ENCODE data around the gene PPP1R16B.

DNA sequence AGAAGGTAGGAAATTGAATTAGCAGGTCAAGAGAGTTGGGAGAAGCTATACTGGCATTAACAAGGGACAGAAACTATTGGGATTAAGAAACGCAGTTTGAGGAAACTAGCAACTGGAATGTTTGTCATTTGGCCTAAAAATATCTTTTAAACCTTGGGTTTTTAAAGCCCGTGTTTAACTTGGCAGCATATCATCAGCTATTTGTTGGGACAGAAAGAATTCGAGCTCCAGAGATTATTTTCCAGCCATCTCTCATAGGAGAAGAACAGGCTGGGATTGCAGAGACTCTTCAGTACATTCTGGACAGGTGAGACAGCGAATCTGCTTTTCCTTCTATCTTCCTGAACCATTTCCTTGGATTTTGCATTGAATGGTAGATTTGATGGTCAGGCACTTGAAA is 39.4 kb upstream of the PPP1R16B start:
- TF ChIP-seq, protein P1, sequence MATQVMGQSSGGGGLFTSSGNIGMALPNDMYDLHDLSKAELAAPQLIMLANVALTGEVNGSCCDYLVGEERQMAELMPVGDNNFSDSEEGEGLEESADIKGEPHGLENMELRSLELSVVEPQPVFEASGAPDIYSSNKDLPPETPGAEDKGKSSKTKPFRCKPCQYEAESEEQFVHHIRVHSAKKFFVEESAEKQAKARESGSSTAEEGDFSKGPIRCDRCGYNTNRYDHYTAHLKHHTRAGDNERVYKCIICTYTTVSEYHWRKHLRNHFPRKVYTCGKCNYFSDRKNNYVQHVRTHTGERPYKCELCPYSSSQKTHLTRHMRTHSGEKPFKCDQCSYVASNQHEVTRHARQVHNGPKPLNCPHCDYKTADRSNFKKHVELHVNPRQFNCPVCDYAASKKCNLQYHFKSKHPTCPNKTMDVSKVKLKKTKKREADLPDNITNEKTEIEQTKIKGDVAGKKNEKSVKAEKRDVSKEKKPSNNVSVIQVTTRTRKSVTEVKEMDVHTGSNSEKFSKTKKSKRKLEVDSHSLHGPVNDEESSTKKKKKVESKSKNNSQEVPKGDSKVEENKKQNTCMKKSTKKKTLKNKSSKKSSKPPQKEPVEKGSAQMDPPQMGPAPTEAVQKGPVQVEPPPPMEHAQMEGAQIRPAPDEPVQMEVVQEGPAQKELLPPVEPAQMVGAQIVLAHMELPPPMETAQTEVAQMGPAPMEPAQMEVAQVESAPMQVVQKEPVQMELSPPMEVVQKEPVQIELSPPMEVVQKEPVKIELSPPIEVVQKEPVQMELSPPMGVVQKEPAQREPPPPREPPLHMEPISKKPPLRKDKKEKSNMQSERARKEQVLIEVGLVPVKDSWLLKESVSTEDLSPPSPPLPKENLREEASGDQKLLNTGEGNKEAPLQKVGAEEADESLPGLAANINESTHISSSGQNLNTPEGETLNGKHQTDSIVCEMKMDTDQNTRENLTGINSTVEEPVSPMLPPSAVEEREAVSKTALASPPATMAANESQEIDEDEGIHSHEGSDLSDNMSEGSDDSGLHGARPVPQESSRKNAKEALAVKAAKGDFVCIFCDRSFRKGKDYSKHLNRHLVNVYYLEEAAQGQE (IDR thresholded peaks at IDR 0.05; ENCODE audit: insufficient read depth in 1 of 2, low read depth in 2 of 2, low read length in 2 of 2): no peak
- no peak for TF ChIP-seq SIN3A (IDR thresholded peaks at IDR 0.05; ENCODE audit: borderline replicate concordance, insufficient read depth, low read length)
